GM23248 (cell line): Measurements from ENCODE around the gene HECTD4. TPM values are rescaled to one million over a fixed set of nuclear protein-coding genes. Genes with fewer than 3 reads are reported as not detected.

ENCODE experiments used
- DNase-seq: peaks from one replicate; pipeline ENCODE4 v3.0.0-alpha.2; 2015
- H2AFZ ChIP-seq: fragments of 200-600 bp; sonication (generic); 2 replicates; pipeline ENCODE4 v1.6.1; 2016; ENCODE audit warnings: antibody characterized with exemption
- H3F3A ChIP-seq: fragments of 200-600 bp; sonication (generic); 2 replicates; pipeline ENCODE4 v1.6.1; 2016; ENCODE audit warnings: mild to moderate bottlenecking, antibody characterized with exemption, mixed run types; ENCODE audit not compliant: insufficient read depth
- H3K27ac ChIP-seq: fragments of 200-600 bp; sonication (generic); 2 replicates; pipeline ENCODE4 v1.5.1; 2016; ENCODE audit warnings: mild to moderate bottlenecking
- H3K27me3 ChIP-seq: fragments of 200-600 bp; sonication (generic); replicated peaks from 2 replicates; pipeline ENCODE4 v1.6.1; 2016; ENCODE audit warnings: mild to moderate bottlenecking; ENCODE audit not compliant: insufficient read depth
- H3K36me3 ChIP-seq: fragments of 200-600 bp; sonication (generic); 2 replicates; pipeline ENCODE4 v1.6.1; 2016; ENCODE audit warnings: low read depth, mild to moderate bottlenecking
- H3K4me1 ChIP-seq: fragments of 200-600 bp; sonication (generic); 2 replicates; pipeline ENCODE4 v1.6.1; 2016; ENCODE audit warnings: mild to moderate bottlenecking; ENCODE audit not compliant: insufficient read depth
- H3K4me2 ChIP-seq: fragments of 200-600 bp; sonication (generic); one replicate; pipeline ENCODE4 v1.6.1; 2016; ENCODE audit warnings: mild to moderate bottlenecking; ENCODE audit not compliant: unreplicated experiment
- H3K4me3 ChIP-seq: fragments of 200-600 bp; sonication (generic); 2 replicates; pipeline ENCODE4 v1.5.1; 2016; ENCODE audit warnings: mild to moderate bottlenecking
- H3K79me2 ChIP-seq: fragments of 200-600 bp; sonication (generic); 2 replicates; pipeline ENCODE4 v1.6.1; 2016; ENCODE audit warnings: mild to moderate bottlenecking; ENCODE audit not compliant: insufficient read depth
- H3K9ac ChIP-seq: fragments of 200-600 bp; sonication (generic); 2 replicates; pipeline ENCODE4 v1.6.1; 2016; ENCODE audit warnings: mild to moderate bottlenecking
- H3K9me2 ChIP-seq: fragments of 200-600 bp; sonication (generic); 2 replicates; pipeline ENCODE4 v1.6.1; 2016; ENCODE audit warnings: mixed run types, mild to moderate bottlenecking, moderate library complexity; ENCODE audit not compliant: insufficient read depth
- H3K9me3 ChIP-seq: fragments of 200-600 bp; sonication (generic); one replicate; pipeline ENCODE4 v1.6.1; 2017; ENCODE audit warnings: low read depth
- H4K20me1 ChIP-seq: fragments of 200-600 bp; sonication (generic); 2 replicates; pipeline ENCODE4 v1.6.0; 2016; ENCODE audit not compliant: insufficient read depth
- EZH2 ChIP-seq: fragments of 200-600 bp; sonication (generic); IDR thresholded peaks from 2 replicates; pipeline ENCODE4 v1.6.1; 2018; ENCODE audit warnings: antibody characterized with exemption, mild to moderate bottlenecking; ENCODE audit not compliant: insufficient read depth, poor library complexity, severe bottlenecking
- EZH2phosphoT487 ChIP-seq: fragments of 200-600 bp; sonication (generic); IDR thresholded peaks from 2 replicates; pipeline ENCODE4 v1.6.1; 2018; ENCODE audit warnings: antibody characterized with exemption, moderate library complexity, mild to moderate bottlenecking, low read depth; ENCODE audit not compliant: insufficient read depth
- WGBS, 2 experiments: methylation state at CpG; one replicate each; pipeline ENCODE4 v1.1.6; 2015 to 2017; ENCODE audit warnings: low lambda C conversion rate in 2 of 2, low coverage in 1 of 2; ENCODE audit errors: missing lambda C conversion rate in 2 of 2; 5-methylcytosine and 5-hydroxymethylcytosine counted together
- in situ Hi-C: fragments of 300-500 bp; cut with MboI; formaldehyde crosslinking; loops from 2 replicates; pipeline ENCODE4 v1.15.0; 2020
- polyA plus RNA-seq: library from polyadenylated mRNA; unstranded; fragments of >200 nt; fragmentation: Nextera tagmentation; extraction: Ambion mirVana; gene quantifications from 2 replicates; pipeline ENCODE4 v1.2.1, GENCODE V29; 2016
- total RNA-seq: library from RNA; depleted of rRNA; stranded (reverse); fragments of >200 nt; shearing (Covaris generic); gene quantifications from 2 replicates; pipeline ENCODE4 v1.2.3, GENCODE V29; 2014

HECTD4 gene
- total and polyA plus RNA-seq, 2 experiments from 2014 or later = 7.5 to 8.9 TPM

DNA sequence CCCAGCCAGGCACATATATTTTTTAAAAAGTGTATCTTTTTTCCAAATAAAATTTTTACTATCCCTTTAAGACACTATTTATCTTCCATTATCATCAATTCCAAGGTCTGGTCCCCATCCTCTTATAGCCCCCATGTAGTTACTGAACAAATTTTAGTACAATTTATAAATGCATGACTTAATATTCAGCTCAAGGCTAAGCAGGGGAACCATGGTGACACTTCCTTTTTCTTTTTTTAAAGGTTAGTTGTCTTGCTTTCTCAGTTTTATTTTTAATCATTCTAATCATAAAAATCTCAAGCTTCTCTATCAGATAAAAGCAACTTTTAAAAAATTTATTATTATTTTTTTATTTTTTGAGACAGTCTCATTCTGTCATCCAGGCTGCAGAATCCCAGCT lies 164.6 kb downstream of the HECTD4 start:
- no peak overlapping the region for H3K27ac ChIP-seq
- no peak overlapping the region for H3K4me3 ChIP-seq
- in situ Hi-C loops = loop anchor here (10.0 kb wide), 1 partner anchor 167 kb away; the partner anchor contains the start of gene HECTD4
- H3K4me2 ChIP-seq = no peak overlapping the region
- TF ChIP-seq EZH2phosphoT487 (no peak), EZH2 (no peak)
- H3K9me2 ChIP-seq = no peaks in the 10 kb centered on the region
- no peaks in the 10 kb centered on the region for H3K27me3 ChIP-seq
- no peaks in the 10 kb centered on the region for H3K9me3 ChIP-seq
- H3K79me2 ChIP-seq = no peaks in the 10 kb centered on the region
- 0 out of 2 replicates have a peak, but pooled peaks cover 6% of the 10 kb centered on the region for H3F3A ChIP-seq
- H4K20me1 ChIP-seq = no peaks in the 10 kb centered on the region
- peaks cover 12% of the 10 kb centered on the region for H3K4me1 ChIP-seq
- DNase-seq = no peak
- no peak overlapping the region for H2AFZ ChIP-seq
- 0 out of 2 replicates have a peak, but pooled peaks cover 5% of the 10 kb centered on the region for H3K36me3 ChIP-seq
- no peak overlapping the region for H3K9ac ChIP-seq

DNA sequence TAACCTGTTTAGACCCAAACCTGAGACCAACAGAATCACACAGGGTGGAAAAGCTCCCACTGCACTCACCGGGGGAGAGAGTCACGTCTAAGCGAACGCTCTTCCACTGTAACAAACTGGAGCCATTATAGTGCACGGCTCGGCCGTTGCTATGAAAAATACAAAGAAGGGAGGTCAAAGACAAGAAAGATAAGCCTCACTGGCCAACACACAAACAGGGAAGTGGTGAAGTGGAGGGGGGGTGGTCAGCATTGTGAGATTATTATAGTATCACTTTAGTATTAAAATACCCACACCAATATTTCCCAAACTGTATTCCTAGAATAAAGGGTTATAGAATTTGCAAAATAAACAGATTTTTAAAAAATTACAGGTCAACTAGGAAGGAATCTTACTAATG lies 166.0 kb downstream of the HECTD4 start:
- H3F3A ChIP-seq = 0 out of 2 replicates have a peak, but pooled peaks cover 6% of the 10 kb centered on the region
- 97 to 98% methylated on average over 7 of the region's 7 CpGs for WGBS, 2 experiments
- H3K9me2 ChIP-seq = no peaks in the 10 kb centered on the region
- TF ChIP-seq EZH2phosphoT487 (no peak), EZH2 (no peak)
- H3K27ac ChIP-seq = no peak overlapping the region
- no peaks in the 10 kb centered on the region for H3K27me3 ChIP-seq
- in situ Hi-C loops = loop anchor here (10.0 kb wide), 1 partner anchor 169 kb away; the partner anchor contains the start of gene HECTD4
- no peak for DNase-seq
- no peaks in the 10 kb centered on the region for H3K9me3 ChIP-seq
- peaks cover 12% of the 10 kb centered on the region for H3K4me1 ChIP-seq
- no peak overlapping the region for H2AFZ ChIP-seq
- H3K4me2 ChIP-seq = no peak overlapping the region
- 0 out of 2 replicates have a peak, but pooled peaks cover 10% of the 10 kb centered on the region for H3K36me3 ChIP-seq
- no peak overlapping the region for H3K9ac ChIP-seq
- H3K4me3 ChIP-seq = no peak overlapping the region
- no peaks in the 10 kb centered on the region for H4K20me1 ChIP-seq
- H3K79me2 ChIP-seq = no peaks in the 10 kb centered on the region

DNA sequence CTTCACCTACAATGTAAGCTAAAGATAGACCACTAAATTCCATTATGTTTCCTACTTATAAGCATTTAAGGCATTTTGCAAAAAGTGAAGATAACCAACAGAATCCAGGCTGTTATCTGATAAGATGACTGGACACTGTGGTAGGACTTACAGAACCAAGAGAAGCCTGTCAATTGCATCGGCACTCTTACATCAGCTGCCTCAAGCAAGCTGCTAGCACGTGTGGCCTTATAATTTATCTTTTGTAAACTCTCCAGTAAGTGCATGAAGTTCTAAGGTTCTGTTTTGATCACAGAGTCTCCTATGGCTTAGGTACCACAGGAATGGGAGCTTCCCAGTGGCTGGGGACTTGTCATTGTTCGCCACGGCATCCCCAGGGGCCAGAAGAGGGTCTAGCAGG lies 168.2 kb downstream of the HECTD4 start:
- no peak overlapping the region for H3K4me2 ChIP-seq
- no peaks in the 10 kb centered on the region for H3K9me3 ChIP-seq
- H3K9ac ChIP-seq = no peak overlapping the region
- no peaks in the 10 kb centered on the region for H3K79me2 ChIP-seq
- H3K27me3 ChIP-seq = no peaks in the 10 kb centered on the region
- H2AFZ ChIP-seq = no peak overlapping the region
- no peak for DNase-seq
- 87 to 88% methylated on average over 4 of the region's 4 CpGs for WGBS, 2 experiments
- 0 out of 2 replicates have a peak, but pooled peaks cover 6% of the 10 kb centered on the region for H3F3A ChIP-seq
- in situ Hi-C loops = loop anchor here (10.0 kb wide), 1 partner anchor 171 kb away; the partner anchor contains the start of gene HECTD4
- no peak overlapping the region for H3K27ac ChIP-seq
- H4K20me1 ChIP-seq = no peaks in the 10 kb centered on the region
- peaks cover 12% of the 10 kb centered on the region for H3K4me1 ChIP-seq
- H3K9me2 ChIP-seq = no peaks in the 10 kb centered on the region
- no peak overlapping the region for H3K4me3 ChIP-seq
- TF ChIP-seq EZH2phosphoT487 (no peak), EZH2 (no peak)
- H3K36me3 ChIP-seq = 0 out of 2 replicates have a peak, but pooled peaks cover 10% of the 10 kb centered on the region

DNA sequence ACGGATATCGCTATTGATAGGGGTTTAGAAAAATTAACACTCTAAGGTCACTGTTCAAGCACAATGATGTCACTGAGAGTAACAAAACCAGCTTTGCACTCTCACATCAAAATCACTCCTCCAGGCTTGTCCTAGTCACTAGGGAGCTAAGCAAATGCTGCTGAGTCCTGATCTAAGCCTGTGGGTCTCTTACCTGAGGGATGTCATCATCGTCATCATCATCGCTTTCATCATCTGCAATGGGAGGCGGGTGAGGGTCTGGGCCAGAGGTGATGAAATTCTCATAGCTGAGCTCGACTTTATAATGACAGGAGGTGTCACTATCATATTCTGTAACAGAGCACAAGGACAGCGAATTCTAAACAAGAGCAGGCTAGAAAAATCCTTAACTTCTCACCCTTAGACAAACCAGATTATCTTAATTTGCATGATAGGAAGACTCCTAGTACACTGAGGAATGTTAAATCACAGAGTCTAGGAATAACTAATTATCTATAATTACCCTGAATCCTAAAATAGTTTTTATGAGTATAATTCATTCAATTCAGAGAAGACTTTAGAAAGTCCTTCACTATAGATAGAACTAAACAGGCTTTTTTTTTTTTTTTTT lies 173.8 kb downstream of the HECTD4 start:
- peaks cover 5% of the 10 kb centered on the region; the same call in 1 of the 2 replicates for H3K36me3 ChIP-seq
- no peaks in the 10 kb centered on the region for H3K9me3 ChIP-seq
- TF ChIP-seq EZH2 = no peak
- TF ChIP-seq EZH2phosphoT487 = no peak

More for the DNA sequence above, 173.8 kb downstream of the HECTD4 start:
- Histone ChIP-seq H3F3A (no peaks in the 10 kb centered on the region), H3K9me2 (no peaks in the 10 kb centered on the region), H3K27ac (no peak overlapping the region), H4K20me1 (0 out of 2 replicates have a peak, but pooled peaks cover 2% of the 10 kb centered on the region), H3K4me3 (no peak overlapping the region), H2AFZ (no peak overlapping the region), H3K79me2 (no peaks in the 10 kb centered on the region), H3K27me3 (no peaks in the 10 kb centered on the region), H3K4me2 (no peak overlapping the region), H3K9ac (no peak overlapping the region), H3K4me1 (no peaks in the 10 kb centered on the region)
- DNase-seq = no peak
- 92% methylated on average over 7 of the region's 7 CpGs for whole genome bisulfite sequencing, 2 experiments
- in situ Hi-C loops = no loop called here
